ENCODE data around the gene GFER. TPM values are rescaled to one million over a fixed set of nuclear protein-coding genes. Genes with fewer than 3 reads are reported as not detected.

The GFER gene
- total RNA-seq, 2 experiments from 2014 or later, result 34.4 to 37.5 TPM

DNA sequence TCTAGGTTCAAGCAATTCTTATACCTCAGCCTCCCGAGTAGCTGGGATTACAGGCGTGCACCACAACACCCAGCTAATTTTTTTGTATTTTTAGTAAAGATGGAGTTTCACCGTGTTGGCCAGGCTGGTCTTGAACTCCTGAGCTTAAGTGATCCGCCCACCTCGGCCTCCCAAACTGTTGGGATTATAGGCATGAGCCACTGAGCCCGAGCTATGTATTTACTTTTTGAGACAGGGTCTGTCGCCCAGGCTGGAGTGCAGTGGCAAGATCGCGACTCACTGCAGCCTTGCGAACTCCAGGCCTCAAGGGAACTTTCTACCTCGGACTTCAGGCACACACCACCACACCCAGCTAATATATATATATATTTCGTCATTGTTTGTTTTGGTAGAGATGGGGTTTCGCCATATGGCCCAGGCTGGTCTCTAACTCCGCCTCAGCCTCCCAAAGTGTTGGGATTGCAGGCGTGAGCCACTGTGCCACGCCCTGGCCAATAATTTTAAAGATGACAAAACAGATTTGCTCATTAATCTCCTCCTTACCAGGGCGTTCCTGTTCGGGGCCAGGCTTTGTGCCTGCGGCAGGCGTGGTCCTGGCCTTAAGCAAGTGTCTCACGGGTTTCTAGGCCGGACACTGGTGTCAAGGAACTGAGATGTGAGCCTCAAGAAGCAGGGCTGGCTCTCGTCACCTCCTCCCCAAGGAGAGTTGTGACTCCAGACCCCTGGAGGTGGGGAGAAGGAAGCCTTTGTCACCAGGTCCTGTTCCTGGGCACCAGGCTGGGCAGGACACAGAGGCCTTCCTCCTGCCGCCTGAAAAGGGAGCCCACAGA lies 31.3 kb downstream of the GFER start:
- intact Hi-C loops (cut with micrococcal nuclease), result no loop called here
- CTCF ChIA-PET, result interaction anchor here (1.1 to 2.8 kb wide), 2 partner anchors 11 to 125 kb away, joined by 6 to 16 read pairs; no protein-coding TSS in a partner anchor

DNA sequence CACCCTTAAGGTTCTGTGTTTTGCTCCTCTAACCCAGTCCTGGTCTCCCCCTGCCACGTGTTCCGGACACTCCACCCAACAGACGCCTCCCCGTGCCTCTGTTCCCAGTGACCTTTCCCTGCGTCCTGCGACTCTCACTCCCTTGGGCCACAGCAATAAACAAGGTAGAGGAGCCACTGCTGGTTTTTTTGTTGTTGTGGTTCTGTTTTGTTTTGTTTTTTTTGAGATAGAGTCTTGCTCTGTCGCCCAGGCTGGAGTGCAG lies 31.9 kb downstream of the GFER start:
- Mint-ChIP-seq H3K4me3 (no peak overlapping the region), H3K4me1 (ENCODE audit: low read depth) (peaks cover 4% of the 10 kb centered on the region), H3K36me3 (no peaks in the 10 kb centered on the region), H3K9me3 (no peaks in the 10 kb centered on the region), H3K27me3 (peaks cover 14% of the 10 kb centered on the region), H3K27ac (no peak overlapping the region)
- intact Hi-C loops (cut with micrococcal nuclease), result no loop called here
- CTCF ChIA-PET, result interaction anchor here (0.7 to 2.8 kb wide), 5 partner anchors 12 to 125 kb away, joined by 3 to 16 read pairs (median 6); partner anchors contain the start of gene TBL3
- no peak for DNase-seq
- POLR2A ChIA-PET, result interaction anchor here (0.6 kb wide), 1 partner anchor 223 kb away, joined by 3 read pairs; no protein-coding TSS in a partner anchor

More for the DNA sequence above, 31.3 kb downstream of the GFER start:
- Mint-ChIP-seq H3K4me3 (no peak overlapping the region), H3K36me3 (peaks cover under 1% of the 10 kb centered on the region), H3K4me1 (ENCODE audit: low read depth) (peaks cover 2% of the 10 kb centered on the region), H3K9me3 (no peaks in the 10 kb centered on the region), H3K27me3 (peaks cover 11% of the 10 kb centered on the region), H3K27ac (no peak overlapping the region)
- POLR2A ChIA-PET, result no interaction called here
- no peak for DNase-seq

GRCh38 chr16:2016407-2016922 lies 32.5 kb downstream of the GFER start:
- Mint-ChIP-seq H3K36me3 (no peaks in the 10 kb centered on the region), H3K4me3 (no peak overlapping the region), H3K27me3 (peaks cover 19% of the 10 kb centered on the region), H3K4me1 (ENCODE audit: low read depth) (peaks cover 4% of the 10 kb centered on the region), H3K9me3 (no peaks in the 10 kb centered on the region), H3K27ac (no peak overlapping the region)
- intact Hi-C loops (cut with micrococcal nuclease), result no loop called here
- CTCF ChIA-PET, result interaction anchor here (0.7 to 2.8 kb wide), 6 partner anchors 11 to 329 kb away, joined by 3 to 16 read pairs (median 4); partner anchors contain the start of gene TBL3
- peak; percentile 38 for DNase-seq
- POLR2A ChIA-PET, result interaction anchor here (0.6 kb wide), 2 partner anchors 78 to 224 kb away, joined by 3 read pairs; no protein-coding TSS in a partner anchor

DNA sequence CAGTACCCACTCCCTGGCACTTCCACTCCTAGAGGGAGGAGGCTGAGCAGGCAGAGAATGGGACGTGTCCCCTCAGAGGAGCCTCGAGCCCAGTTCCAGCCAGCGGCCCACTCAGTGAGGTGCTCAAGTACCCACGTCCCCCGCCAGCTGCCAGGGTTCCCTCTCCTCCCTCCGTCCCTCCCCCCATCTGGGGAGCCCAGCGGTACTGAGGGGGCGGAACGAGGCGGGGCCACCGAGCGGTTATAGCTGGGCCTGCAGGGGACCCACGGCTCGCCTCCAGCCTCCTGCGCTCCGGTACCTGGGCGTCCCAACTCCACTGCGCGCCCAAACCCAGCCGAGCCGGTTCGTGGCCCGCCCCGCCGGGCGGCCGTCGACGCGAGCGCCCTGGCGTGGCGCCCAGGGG lies 35.5 kb downstream of the GFER start, which contains the start of gene NPW:
Gene NPW, plus strand, starts transcription at position 268 of the 403 bp plus-strand sequence.
- H3K27ac Mint-ChIP-seq, result no peak within 1 kb of the TSS
- H3K27me3 Mint-ChIP-seq, result peaks cover 30% of the 10 kb centered on the region
- peaks cover 13% of the 10 kb centered on the region for H3K4me1 Mint-ChIP-seq (ENCODE audit: low read depth)
- DNase-seq, result peak; percentile 31
- H3K9me3 Mint-ChIP-seq, result no peaks in the 10 kb centered on the region
- H3K4me3 Mint-ChIP-seq, result no peak within 1 kb of the TSS
- intact Hi-C loops (cut with micrococcal nuclease), result no loop called here
- CTCF ChIA-PET, result interaction anchor here (0.6 to 2.5 kb wide), 5 partner anchors 8 to 127 kb away, joined by 3 to 8 read pairs (median 3); no protein-coding TSS in a partner anchor
- no peaks in the 10 kb centered on the region for H3K36me3 Mint-ChIP-seq
- POLR2A ChIA-PET, result interaction anchor here (1.1 kb wide), 2 partner anchors 28 to 136 kb away, joined by 3 read pairs; partner anchors contain the start of genes NTHL1, TRAF7 and TSC2

DNA sequence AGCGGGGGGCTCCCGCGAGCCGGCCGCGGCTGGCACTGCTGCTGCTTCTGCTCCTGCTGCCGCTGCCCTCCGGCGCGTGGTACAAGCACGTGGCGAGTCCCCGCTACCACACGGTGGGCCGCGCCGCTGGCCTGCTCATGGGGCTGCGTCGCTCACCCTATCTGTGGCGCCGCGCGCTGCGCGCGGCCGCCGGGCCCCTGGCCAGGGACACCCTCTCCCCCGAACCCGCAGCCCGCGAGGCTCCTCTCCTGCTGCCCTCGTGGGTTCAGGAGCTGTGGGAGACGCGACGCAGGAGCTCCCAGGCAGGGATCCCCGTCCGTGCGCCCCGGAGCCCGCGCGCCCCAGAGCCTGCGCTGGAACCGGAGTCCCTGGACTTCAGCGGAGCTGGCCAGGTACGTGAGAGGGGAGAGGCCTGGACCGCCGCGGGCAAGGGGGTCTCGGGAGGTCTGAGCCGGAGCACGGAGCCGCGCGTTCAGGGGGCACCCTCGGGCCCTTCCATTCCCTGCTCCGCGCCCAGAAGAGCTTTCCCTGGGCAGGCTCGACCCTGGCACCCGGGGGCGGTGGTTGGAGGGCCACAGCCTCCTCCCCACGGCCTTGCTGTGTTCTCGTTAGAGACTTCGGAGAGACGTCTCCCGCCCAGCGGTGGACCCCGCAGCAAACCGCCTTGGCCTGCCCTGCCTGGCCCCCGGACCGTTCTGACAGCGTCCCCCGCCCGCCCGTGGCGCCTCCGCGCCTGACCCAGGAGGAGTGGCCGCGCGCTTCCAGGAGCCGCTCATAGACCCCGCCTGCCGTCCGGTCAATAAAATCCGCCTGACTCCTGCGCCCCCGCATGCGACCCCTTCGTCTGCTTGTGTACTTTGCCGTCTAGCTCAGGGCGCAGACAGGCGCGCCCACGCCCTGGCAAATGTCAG lies 36.2 kb downstream of the GFER start:
- H3K9me3 Mint-ChIP-seq, result no peaks in the 10 kb centered on the region
- ChIA-PET POLR2A (interaction anchor here (0.7 to 1.1 kb wide), 3 partner anchors 8 to 135 kb away, joined by 3 to 5 read pairs (median 3); partner anchors contain the start of genes NTHL1, TRAF7 and TSC2), CTCF (interaction anchor here (0.6 to 2.5 kb wide), 4 partner anchors 16 to 850 kb away, joined by 3 to 8 read pairs (median 4); no protein-coding TSS in a partner anchor)
- H3K4me3 Mint-ChIP-seq, result no peak overlapping the region
- intact Hi-C loops (cut with micrococcal nuclease), result no loop called here
- no peak for DNase-seq
- no peak overlapping the region for H3K27ac Mint-ChIP-seq
- no peaks in the 10 kb centered on the region for H3K36me3 Mint-ChIP-seq
- H3K4me1 Mint-ChIP-seq (ENCODE audit: low read depth), result peaks cover 13% of the 10 kb centered on the region
- H3K27me3 Mint-ChIP-seq, result peaks cover 30% of the 10 kb centered on the region

- CTCF ChIA-PET, result interaction anchor here (0.5 to 4.8 kb wide), 22 partner anchors 9 to 438 kb away, joined by 3 to 37 read pairs (median 4); partner anchors contain the start of genes ECI1, MSRB1, NTHL1 and PKD1
- DNase-seq, result no peak
- no peaks in the 10 kb centered on the region for H3K9me3 Mint-ChIP-seq
- POLR2A ChIA-PET, result no interaction called here
- H3K4me1 Mint-ChIP-seq (ENCODE audit: low read depth), result peaks cover 17% of the 10 kb centered on the region
- H3K36me3 Mint-ChIP-seq, result no peaks in the 10 kb centered on the region
- intact Hi-C loops (cut with micrococcal nuclease), result loop anchor here (1.0 kb wide), 2 partner anchors 118 to 131 kb away; no protein-coding TSS in a partner anchor
- peaks cover 36% of the 10 kb centered on the region for H3K27me3 Mint-ChIP-seq
- H3K4me3 Mint-ChIP-seq, result peak overlapping the region; percentile 58
- no peak overlapping the region for H3K27ac Mint-ChIP-seq
Observed at GRCh38 chr16:2022723-2023091, 38.7 kb downstream of the GFER start.

GRCh38 chr16:2023092-2024031 lies 39.4 kb downstream of the GFER start:
- H3K4me3 Mint-ChIP-seq, result peak overlapping the region; percentile 58
- POLR2A ChIA-PET, result no interaction called here

GRCh38 chr16:2024032-2024420 lies 40.0 kb downstream of the GFER start:
- H3K4me1 Mint-ChIP-seq (ENCODE audit: low read depth), result peaks cover 17% of the 10 kb centered on the region
- no peaks in the 10 kb centered on the region for H3K36me3 Mint-ChIP-seq
- DNase-seq, result no peak
- H3K9me3 Mint-ChIP-seq, result no peaks in the 10 kb centered on the region
- no peak overlapping the region for H3K27ac Mint-ChIP-seq
- H3K27me3 Mint-ChIP-seq, result peaks cover 30% of the 10 kb centered on the region
- no peak overlapping the region for H3K4me3 Mint-ChIP-seq
- intact Hi-C loops (cut with micrococcal nuclease), result no loop called here
- ChIA-PET POLR2A (no interaction called here), CTCF (interaction anchor here (0.7 to 4.8 kb wide), 4 partner anchors 20 to 212 kb away, joined by 3 to 37 read pairs (median 4); no protein-coding TSS in a partner anchor)

More at GRCh38 chr16:2023092-2024031, 39.4 kb downstream of the GFER start:
- no peaks in the 10 kb centered on the region for H3K36me3 Mint-ChIP-seq
- H3K27ac Mint-ChIP-seq, result no peak overlapping the region
- intact Hi-C loops (cut with micrococcal nuclease), result loop anchor here (1.0 kb wide), 2 partner anchors 117 to 130 kb away; no protein-coding TSS in a partner anchor
- H3K27me3 Mint-ChIP-seq, result peaks cover 34% of the 10 kb centered on the region
- CTCF ChIA-PET, result interaction anchor here (0.5 to 4.8 kb wide), 20 partner anchors 9 to 228 kb away, joined by 3 to 37 read pairs (median 4); partner anchors contain the start of genes ECI1, NTHL1, PKD1 and TRAF7
- DNase-seq, result peak; percentile 96
- H3K9me3 Mint-ChIP-seq, result no peaks in the 10 kb centered on the region
- peaks cover 17% of the 10 kb centered on the region for H3K4me1 Mint-ChIP-seq (ENCODE audit: low read depth)

GRCh38 chr16:2025251-2025650 lies 41.3 kb downstream of the GFER start:
- ChIA-PET POLR2A (no interaction called here), CTCF (interaction anchor here (4.8 kb wide), 1 partner anchor 115 kb away, joined by 37 read pairs; no protein-coding TSS in a partner anchor)
- Mint-ChIP-seq H3K36me3 (no peaks in the 10 kb centered on the region), H3K27me3 (peaks cover 25% of the 10 kb centered on the region), H3K4me3 (no peak overlapping the region), H3K4me1 (ENCODE audit: low read depth) (peaks cover 17% of the 10 kb centered on the region), H3K9me3 (no peaks in the 10 kb centered on the region), H3K27ac (no peak overlapping the region)
- no peak for DNase-seq
- intact Hi-C loops (cut with micrococcal nuclease), result no loop called here

GRCh38 chr16:2025878-2026460 lies 42.0 kb downstream of the GFER start:
- DNase-seq, result no peak
- CTCF ChIA-PET, result interaction anchor here (1.6 to 4.8 kb wide), 3 partner anchors 114 to 127 kb away, joined by 5 to 37 read pairs (median 13); no protein-coding TSS in a partner anchor
- Mint-ChIP-seq H3K36me3 (no peaks in the 10 kb centered on the region), H3K27ac (no peak overlapping the region), H3K27me3 (peaks cover 21% of the 10 kb centered on the region), H3K4me3 (no peak overlapping the region), H3K9me3 (no peaks in the 10 kb centered on the region), H3K4me1 (ENCODE audit: low read depth) (peaks cover 13% of the 10 kb centered on the region)
- POLR2A ChIA-PET, result no interaction called here
- intact Hi-C loops (cut with micrococcal nuclease), result no loop called here

Data from activated CD4-positive, alpha-beta memory T cell treated with anti-CD3 and anti-CD28 coated beads for 36 hours (primary cell).